ENCODE measurements around the gene WRNIP1. TPM values are rescaled to one million over a fixed set of nuclear protein-coding genes. Genes with fewer than 3 reads are reported as not detected.

WRNIP1 gene
- total and polyA plus RNA-seq, 2 of the 4 experiments (the other 2 are of a cell fraction): 43.7 to 47.1 TPM

DNA sequence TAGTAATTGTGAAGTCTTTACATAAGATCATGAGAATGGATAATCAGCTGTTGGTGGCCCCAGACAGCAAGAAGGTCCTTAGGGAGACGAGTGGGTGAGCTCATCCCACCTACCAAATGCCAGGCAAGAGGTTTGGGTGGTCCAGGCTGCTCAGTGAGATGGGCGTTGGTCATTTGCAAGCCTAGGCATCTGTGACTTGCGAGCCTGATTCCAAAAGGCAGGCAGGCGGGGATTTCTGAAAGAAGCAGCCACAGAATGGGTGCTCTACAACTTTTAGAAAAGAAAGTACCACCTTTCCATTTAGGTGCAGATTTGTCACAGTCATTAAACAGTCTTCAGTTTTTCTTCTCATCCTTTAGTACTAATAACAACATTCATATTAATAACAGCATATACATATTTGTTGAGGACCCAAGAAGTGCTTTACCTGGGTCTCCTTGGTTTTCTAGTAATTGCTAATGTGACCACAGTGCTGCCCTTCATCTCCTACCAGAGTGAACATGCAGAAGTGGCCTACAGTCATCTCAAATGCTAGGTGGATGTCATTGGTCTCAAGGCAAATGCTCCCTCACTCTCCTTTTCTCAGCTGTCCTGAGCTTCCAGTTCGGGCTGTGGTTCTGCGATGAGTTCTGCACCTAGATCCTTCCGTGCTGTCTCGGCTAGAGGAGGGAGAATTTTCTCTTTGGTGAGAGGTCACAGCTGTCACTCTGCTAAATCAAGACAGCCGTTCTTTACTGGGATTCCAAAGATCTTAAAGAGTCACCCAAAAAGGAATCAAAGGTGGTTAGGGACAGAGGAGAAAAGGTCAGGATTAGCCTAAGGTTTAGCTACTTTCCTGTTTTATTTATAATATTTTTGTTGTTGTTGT lies 2.7 kb downstream of the WRNIP1 start:
- DNase-seq: no peak
- 0 out of 2 replicates have a peak overlapping the region, but pooled peaks have one; percentile 8 for H3K4ac ChIP-seq (ENCODE audit: low read depth, low read length)
- in situ Hi-C loops (cut with MboI; ENCODE audit: low sequenced_read_pairs) (no loop called here), intact Hi-C loops (cut with micrococcal nuclease) (loop anchor here (10.0 kb wide), 1 partner anchor 217 kb away; no protein-coding TSS in a partner anchor), dilution Hi-C loops (cut with HindIII; ENCODE audit: low sequenced_read_pairs, unreplicated experiment) (no loop called here)
- H4K91ac ChIP-seq (ENCODE audit: insufficient read depth, low read depth, low read length): no peak overlapping the region
- peak overlapping the region; percentile 48 for H2AFZ ChIP-seq (replicated peaks; ENCODE audit: low read length, poor library complexity)
- no peak overlapping the region for H4K8ac ChIP-seq (ENCODE audit: low read depth in 2 of 2, low read length in 2 of 2)
- H3K9me3 ChIP-seq (ENCODE audit: control insufficient read depth, insufficient read depth, low read length): no peaks in the 10 kb centered on the region
- no peak for TF ChIP-seq FOS (IDR thresholded peaks at IDR 0.05; ENCODE audit: low read depth, low read length)
- peak overlapping the region; percentile 57; the same call in 1 of the 2 replicates for H3K27ac ChIP-seq (ENCODE audit: insufficient read depth, low read length)
- H2BK120ac ChIP-seq (ENCODE audit: low read depth, low read length): no peak overlapping the region
- ChIA-PET POLR2A (ENCODE audit: unreplicated experiment) (interaction anchor here (1.1 kb wide), 1 partner anchor 72 kb away, joined by 4 read pairs; no protein-coding TSS in a partner anchor), CTCF (interaction anchor here (0.5 to 2.4 kb wide), 4 partner anchors 18 to 193 kb away, joined by 3 to 10 read pairs (median 4); no protein-coding TSS in a partner anchor)
- peaks cover 8 to 50% of the 10 kb centered on the region in 2 experiments; a peak in 3 of 4 replicates for H3K79me1 ChIP-seq (ENCODE audit: low read depth in 1 of 2, low read length in 2 of 2)
- H3K9me1 ChIP-seq (ENCODE audit: insufficient read depth, low read length): peaks cover 20% of the 10 kb centered on the region
- no peak overlapping the region; the same call in 1 of the 2 replicates for H2AK5ac ChIP-seq (ENCODE audit: low read depth, low read length)
- H3K36me3 ChIP-seq (ENCODE audit: control insufficient read depth, insufficient read depth, low read length): peaks cover 11% of the 10 kb centered on the region
- no peak for ATAC-seq (ENCODE audit: low read depth)
- H3K23ac ChIP-seq (ENCODE audit: low read depth, low read length): peak overlapping the region; percentile 88
- 0 out of 2 replicates have a peak overlapping the region, but pooled peaks have one; percentile 61 for H4K5ac ChIP-seq (ENCODE audit: low read depth, low read length)
- 0 out of 2 replicates have a peak overlapping the region, but pooled peaks have one; percentile 36 for H3K14ac ChIP-seq (replicated peaks; ENCODE audit: low read depth, low read length)
- peaks cover 15% of the 10 kb centered on the region for H3K4me1 ChIP-seq (ENCODE audit: control insufficient read depth, insufficient read depth, low read length)
- no TSS peak for BruUV-seq (replicated peaks)
- H3K18ac ChIP-seq (ENCODE audit: low read depth, low read length): no peak overlapping the region; the same call in 1 of the 2 replicates
- peak overlapping the region; percentile 79 for H3K4me3 ChIP-seq (ENCODE audit: insufficient read depth, low read depth, low read length)
- peak overlapping the region; percentile 70 for H3K9ac ChIP-seq (ENCODE audit: low read depth, low read length)
- H2AK9ac ChIP-seq (replicated peaks; ENCODE audit: low read depth, low read length, poor library complexity): peak overlapping the region; percentile 56
- H4K20me1 ChIP-seq (ENCODE audit: insufficient read depth, low read length): peaks cover 50% of the 10 kb centered on the region
- WGBS, 2 experiments (ENCODE audit: extremely low coverage in 2 of 2, insufficient read length in 1 of 2): 80% methylated on average over 1 of the region's 9 CpGs; no CpG with 5 or more reads in 1 of the 2 experiments
- H3K27me3 ChIP-seq (ENCODE audit: control insufficient read depth, insufficient read depth, low read length): no peaks in the 10 kb centered on the region
- H3K4me2 ChIP-seq (ENCODE audit: low read depth, low read length): peak overlapping the region; percentile 86
- H2BK5ac ChIP-seq (ENCODE audit: low read depth, low read length, poor library complexity, severe bottlenecking): peak overlapping the region; percentile 35
- H2BK15ac ChIP-seq (ENCODE audit: low read depth, low read length): no peak overlapping the region
- H2BK20ac ChIP-seq (ENCODE audit: low read depth, low read length): no peak overlapping the region
- H3K56ac ChIP-seq (ENCODE audit: extremely low read depth, insufficient read depth, low read length): peak overlapping the region; percentile 38; the same call in 1 of the 2 replicates

All from IMR-90 (cell line).